AG04449 (cell line): ENCODE measurements around the gene ZNF442.
A peak's percentile ranks its signal among the peaks of the same experiment; 100 is the strongest.

Source experiments
- CTCF ChIA-PET: fragments of 350-600 bp; formaldehyde crosslinking; extraction: SDS; loops from one replicate; lab custom pipeline; 2021; ENCODE audit warnings: antibody characterized with exemption; lab: Yijun Ruan, JAX
- POLR2A ChIA-PET: fragments of 400-600, 350-600 bp; formaldehyde crosslinking; extraction: SDS; loops from one replicate; lab custom pipeline; 2020; ENCODE audit warnings: antibody characterized with exemption, inconsistent platforms; lab: Yijun Ruan, JAX
- DNase-seq: peaks from one replicate; pipeline ENCODE4 v3.0.0-alpha.2; 2010; ENCODE audit warnings: low read depth, low spot score
- H3K4me3 ChIP-seq: 2 replicates; pipeline ENCODE4 v1.5.1; 2011; ENCODE audit warnings: low read depth, mild to moderate bottlenecking, control low read depth, low read length
- TF ChIP-seq, protein P1 (sequence below): IDR thresholded peaks from one replicate; pipeline ENCODE4 v1.5.1; 2011; ENCODE audit warnings: mild to moderate bottlenecking, moderate library complexity, low read length, control low read depth, inconsistent platforms; ENCODE audit not compliant: insufficient read depth; ENCODE audit errors: missing control alignments

ZNF442 gene

DNA sequence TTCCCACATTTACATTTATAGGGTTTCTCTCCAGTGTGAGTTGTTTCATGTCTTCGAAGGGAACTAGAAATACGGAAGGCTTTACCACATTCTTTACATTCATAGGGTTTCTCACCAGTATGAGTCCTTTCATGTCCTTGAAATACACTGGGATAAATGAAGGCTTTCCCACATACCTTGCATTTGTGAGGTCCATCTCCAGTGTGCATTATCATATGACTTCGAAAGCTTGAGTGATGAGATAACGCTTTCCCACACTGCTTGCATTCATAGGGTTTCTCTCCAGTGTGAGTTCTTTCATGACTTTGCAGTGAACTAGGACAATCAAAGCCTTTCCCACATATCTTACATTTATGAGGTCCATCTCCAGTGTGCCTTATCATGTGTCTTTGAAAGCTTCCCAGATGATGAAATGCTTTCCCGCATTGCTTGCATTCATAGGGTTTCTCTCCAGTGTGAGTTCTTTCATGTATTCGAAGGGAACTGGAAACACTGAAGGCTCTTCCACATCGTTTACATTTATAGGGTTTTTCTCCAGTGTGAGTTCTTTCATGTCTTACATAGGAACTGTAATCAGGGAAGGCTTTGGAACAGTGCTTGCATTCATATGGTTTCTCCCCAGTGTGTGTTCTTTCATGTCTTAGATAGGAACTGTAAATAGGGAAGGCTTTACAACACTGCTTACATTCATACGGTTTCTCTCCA lies 15.1 kb downstream of the ZNF442 start:
- no peak overlapping the region for H3K4me3 ChIP-seq
- DNase-seq = no peak
- ChIA-PET CTCF (no interaction called here), POLR2A (no interaction called here)
- TF ChIP-seq, protein P1, sequence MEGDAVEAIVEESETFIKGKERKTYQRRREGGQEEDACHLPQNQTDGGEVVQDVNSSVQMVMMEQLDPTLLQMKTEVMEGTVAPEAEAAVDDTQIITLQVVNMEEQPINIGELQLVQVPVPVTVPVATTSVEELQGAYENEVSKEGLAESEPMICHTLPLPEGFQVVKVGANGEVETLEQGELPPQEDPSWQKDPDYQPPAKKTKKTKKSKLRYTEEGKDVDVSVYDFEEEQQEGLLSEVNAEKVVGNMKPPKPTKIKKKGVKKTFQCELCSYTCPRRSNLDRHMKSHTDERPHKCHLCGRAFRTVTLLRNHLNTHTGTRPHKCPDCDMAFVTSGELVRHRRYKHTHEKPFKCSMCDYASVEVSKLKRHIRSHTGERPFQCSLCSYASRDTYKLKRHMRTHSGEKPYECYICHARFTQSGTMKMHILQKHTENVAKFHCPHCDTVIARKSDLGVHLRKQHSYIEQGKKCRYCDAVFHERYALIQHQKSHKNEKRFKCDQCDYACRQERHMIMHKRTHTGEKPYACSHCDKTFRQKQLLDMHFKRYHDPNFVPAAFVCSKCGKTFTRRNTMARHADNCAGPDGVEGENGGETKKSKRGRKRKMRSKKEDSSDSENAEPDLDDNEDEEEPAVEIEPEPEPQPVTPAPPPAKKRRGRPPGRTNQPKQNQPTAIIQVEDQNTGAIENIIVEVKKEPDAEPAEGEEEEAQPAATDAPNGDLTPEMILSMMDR = no peak

- no peak for DNase-seq
- CTCF ChIA-PET = no interaction called here
These were observed 18.6 kb downstream of the ZNF442 start for GRCh38 chr19:12346896-12347295.

GRCh38 chr19:12345197-12345596 lies 20.3 kb downstream of the ZNF442 start:
- TF ChIP-seq, protein P1 = no peak
- CTCF ChIA-PET = no interaction called here
- DNase-seq = no peak
- H3K4me3 ChIP-seq = no peak overlapping the region
- POLR2A ChIA-PET = no interaction called here

More at GRCh38 chr19:12346896-12347295, 18.6 kb downstream of the ZNF442 start:
- POLR2A ChIA-PET = no interaction called here
- TF ChIP-seq, protein P1 = no peak
- H3K4me3 ChIP-seq = no peak overlapping the region

DNA sequence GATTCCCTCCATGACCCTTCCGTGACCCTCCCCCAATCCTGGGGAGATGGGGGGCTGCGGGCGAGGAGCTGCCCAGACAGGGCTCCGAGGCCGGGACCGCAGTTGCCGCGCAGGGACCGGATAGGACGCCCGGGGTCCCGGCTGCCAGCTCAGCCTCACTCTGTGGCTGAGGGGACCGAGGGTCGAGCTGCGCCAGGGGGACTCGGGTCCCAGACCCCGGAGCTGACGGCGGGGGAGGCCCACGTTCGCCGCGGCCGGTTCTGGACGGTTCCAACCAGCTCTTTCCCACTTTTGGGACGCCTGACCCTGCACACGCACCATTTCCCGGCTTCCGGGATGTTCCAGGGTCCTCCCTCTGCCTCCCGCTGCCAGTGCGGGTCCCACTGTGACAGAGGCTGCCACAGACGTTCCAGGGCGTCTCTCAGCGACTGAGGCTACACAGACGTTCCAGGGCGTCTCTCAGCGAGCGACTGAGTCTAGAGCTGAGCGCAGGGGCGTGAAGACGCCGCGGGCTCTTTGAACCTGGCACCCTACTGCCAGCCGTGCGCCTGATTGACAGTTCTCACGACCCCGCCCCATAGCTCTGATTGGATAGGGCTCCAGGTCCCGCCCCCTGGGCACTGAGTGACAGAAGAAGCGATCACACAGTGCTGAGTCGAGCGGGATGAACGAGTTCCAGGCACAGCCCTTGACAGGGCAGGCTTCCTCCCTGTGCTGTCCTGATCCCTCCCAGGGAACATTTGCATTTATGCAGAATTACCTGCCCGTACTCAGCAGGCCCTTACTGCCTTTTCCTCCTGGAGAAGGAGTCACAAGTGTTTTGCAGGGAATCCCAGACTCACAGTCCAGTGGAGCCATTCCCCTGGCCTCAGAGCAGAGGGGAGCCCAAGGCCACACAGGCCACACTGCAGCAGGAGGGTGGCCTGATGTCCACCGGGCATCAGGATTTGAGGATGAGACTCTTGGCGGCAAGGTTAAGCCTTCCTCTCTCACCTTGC lies 32.0 kb downstream of the ZNF442 start, which contains the start of gene ZNF563:
ZNF563 (minus strand) TSS at position 472 of the 998 bp plus-strand sequence; CDS start at position 321, 151 bp downstream.
- DNase-seq = peak; percentile 49
- TF ChIP-seq, protein P1 = no peak
- ChIA-PET POLR2A (interaction anchor here (0.5 to 1.3 kb wide), 7 partner anchors 31 to 548 kb away, joined by 3 to 7 read pairs (median 3); partner anchors contain the start of genes DNASE2, GET3, ZNF44 and ZNF442), CTCF (no interaction called here)
- H3K4me3 ChIP-seq = peak within 1 kb of the TSS; percentile 93

DNA sequence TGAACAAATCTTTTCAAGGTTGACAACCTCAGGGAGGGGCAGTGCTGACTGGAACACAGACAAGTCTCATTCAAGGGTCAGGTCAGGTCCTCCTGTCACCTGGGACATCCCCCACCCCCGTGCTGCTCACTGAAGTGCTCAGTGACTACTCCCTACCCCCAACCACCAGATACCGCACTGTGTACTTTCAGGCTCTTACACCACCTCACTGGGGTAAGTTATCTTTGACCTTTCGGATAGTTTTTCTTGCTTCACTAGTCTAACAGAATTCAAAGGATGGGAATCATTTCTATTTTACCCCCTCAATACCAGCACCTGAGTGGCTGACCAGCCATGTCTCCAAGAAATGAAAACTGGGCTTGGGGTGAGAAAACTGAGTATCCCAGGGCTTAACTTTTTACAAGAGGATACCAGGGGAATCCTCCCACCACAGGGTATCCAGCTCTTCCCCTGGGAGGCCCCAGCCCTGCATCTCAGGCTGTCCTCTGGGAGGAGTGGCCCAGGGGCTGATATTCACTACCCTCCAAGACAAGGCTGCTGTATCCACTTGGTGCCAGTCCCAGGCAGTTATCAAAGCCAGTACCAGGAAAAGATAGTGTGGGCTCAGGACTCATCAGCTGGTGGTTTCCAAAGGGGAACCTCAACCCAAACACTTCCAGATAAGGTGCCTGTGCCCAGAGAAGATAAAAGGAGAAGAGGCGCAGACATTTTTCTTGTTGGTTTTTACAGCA lies 34.1 kb downstream of the ZNF442 start:
- ChIA-PET CTCF (no interaction called here), POLR2A (no interaction called here)
- no peak for DNase-seq
- no peak overlapping the region for H3K4me3 ChIP-seq
- TF ChIP-seq, protein P1 = no peak
